ENCODE measurements around the gene UBE2D3. TPM values are rescaled to one million over a fixed set of nuclear protein-coding genes. Genes with fewer than 3 reads are reported as not detected.

The UBE2D3 gene
- total RNA-seq, 1 donor from 2014 or later: 279 TPM

GRCh38 chr4:102761296-102761701 lies 66.1 kb downstream of the UBE2D3 start:
- ATAC-seq (peak; percentile 21), DNase-seq (no peak)
- intact Hi-C loops (cut with micrococcal nuclease): no loop called here

- intact Hi-C loops (cut with micrococcal nuclease): no loop called here
- peak; percentile 91 for DNase-seq
- ATAC-seq: peak; percentile 99
These were observed 66.6 kb downstream of the UBE2D3 start, which contains the start of gene MANBA for GRCh38 chr4:102760645-102761295. TSS of gene MANBA (minus strand) at chr4:102760968. CDS start at chr4:102760894, 74 bp downstream.

- DNase-seq (no peak), ATAC-seq (peak; percentile 64)
- intact Hi-C loops (cut with micrococcal nuclease): no loop called here
These were observed 67.3 kb downstream of the UBE2D3 start for GRCh38 chr4:102759831-102760644.

- ATAC-seq (no peak), DNase-seq (no peak)
- intact Hi-C loops (cut with micrococcal nuclease): no loop called here
These were observed 68.8 kb downstream of the UBE2D3 start for GRCh38 chr4:102758241-102759160.

GRCh38 chr4:102757681-102758080 lies 69.7 kb downstream of the UBE2D3 start:
- intact Hi-C loops (cut with micrococcal nuclease): no loop called here
- ATAC-seq: no peak

GRCh38 chr4:102754044-102754443 lies 73.3 kb downstream of the UBE2D3 start:
- ATAC-seq (no peak), DNase-seq (no peak)
- intact Hi-C loops (cut with micrococcal nuclease): no loop called here

More at GRCh38 chr4:102757681-102758080, 69.7 kb downstream of the UBE2D3 start:
- DNase-seq: no peak

- intact Hi-C loops (cut with micrococcal nuclease): no loop called here
- no peak for ATAC-seq
- no peak for DNase-seq
These were observed 75.4 kb downstream of the UBE2D3 start for GRCh38 chr4:102751941-102752340.

Other genes starting within 250 kb of the UBE2D3 start
- gene MANBA, start 66.6 kb downstream of the UBE2D3 start, total RNA-seq: 27.3 TPM
- gene CISD2, start 41.4 kb upstream of the UBE2D3 start, total RNA-seq: 20.1 TPM
- 0.20 TPM for gene SLC9B1, start 192.2 kb upstream of the UBE2D3 start, total RNA-seq
- 3.3 TPM for gene SLC9B2, start 249.2 kb upstream of the UBE2D3 start, total RNA-seq